Esophagus squamous epithelium (tissue), 5 donors: ENCODE results near the gene ZNF609. TPM values are rescaled to one million over a fixed set of nuclear protein-coding genes. Genes with fewer than 3 reads are reported as not detected.

ENCODE experiments used
- DNase-seq: peaks from one replicate; lab custom pipeline; 2025; lab: John Stamatoyannopoulos, UW
- H3K27ac ChIP-seq, 4 donors: fragments of 200-600 bp; sonication (generic); one replicate each; pipeline ENCODE4 v1.5.1; 2016 to 2019; ENCODE audit warnings: mild to moderate bottlenecking in 1 of 4
- H3K27me3 ChIP-seq, 4 donors: fragments of 200-600 bp; sonication (generic); 1 replicate in 3 of 4; 2 replicates in 1 of 4; pipeline versions ENCODE4 v1.5.1 to v1.6.0; 2017 to 2021; ENCODE audit warnings: antibody characterized with exemption in 1 of 4
- H3K36me3 ChIP-seq, 3 donors: fragments of 200-600 bp; sonication (generic); one replicate each; pipeline ENCODE4 v1.5.1; 2016 to 2019
- H3K4me1 ChIP-seq, 3 donors: fragments of 200-600 bp; sonication (generic); one replicate each; pipeline ENCODE4 v1.5.1; 2017 to 2019
- H3K4me3 ChIP-seq, 4 donors: fragments of 200-600 bp; sonication (generic); 1 replicate in 3 of 4; 2 replicates in 1 of 4; pipeline ENCODE4 v1.5.1; 2016 to 2019; ENCODE audit warnings: mild to moderate bottlenecking in 2 of 4, moderate library complexity in 1 of 4
- H3K9me3 ChIP-seq, 3 donors: fragments of 200-600 bp; sonication (generic); one replicate each; pipeline ENCODE4 v1.5.1; 2016 to 2019
- CTCF ChIP-seq, 6 experiments: fragments of 450-650 bp in 4 of 6; fragments of 200-600 bp in 2 of 6; sonication (generic) in 2 of 6; IDR thresholded peaks; one replicate each; pipeline ENCODE4 v1.5.1; 2016 to 2019; ENCODE audit warnings: antibody characterized with exemption in 6 of 6, mild to moderate bottlenecking in 4 of 6, moderate library complexity in 4 of 6
- POLR2A ChIP-seq, 4 donors: fragments of 450-650 bp; IDR thresholded peaks; one replicate each; pipeline ENCODE4 v1.6.1; 2017; ENCODE audit warnings: antibody characterized with exemption in 4 of 4, mild to moderate bottlenecking in 4 of 4, moderate library complexity in 3 of 4
- WGBS, 2 donors: methylation state at CpG; one replicate each; pipeline ENCODE4 v1.1.5; 2018; 5-methylcytosine and 5-hydroxymethylcytosine counted together
- intact Hi-C: fragments of 100-400 bp; cut with DNase I; formaldehyde crosslinking; loops from one replicate; pipeline ENCODE4 v1.15.0; 2022
- total RNA-seq, 4 donors: library from RNA; depleted of rRNA; stranded (reverse); fragments of >200 nt; gene quantifications; one replicate each; pipeline ENCODE4 v1.1.0, GENCODE V29; 2016
- donor health status: DM: yes; HTN: yes; CAD: no.

The ZNF609 gene
- total RNA-seq, 4 donors from 2014 or later, result 10.2 to 25.2 (median 13.8) TPM

GRCh38 chr15:64713592-64713991 lies 253.2 kb downstream of the ZNF609 start:
- Histone ChIP-seq H3K27ac (no peak overlapping the region), H3K36me3 (no peaks in the 10 kb centered on the region), H3K27me3 (no peaks in the 10 kb centered on the region), H3K9me3 (no peaks in the 10 kb centered on the region), H3K4me1 (peaks cover 0 to 13% (median 3%) of the 10 kb centered on the region in 3 donors), H3K4me3 (no peak overlapping the region)
- 75 to 80% methylated on average over 6 of the region's 6 CpGs for WGBS, 2 donors
- no peak for DNase-seq
- intact Hi-C loops, result no loop called here
- TF ChIP-seq POLR2A (IDR thresholded peaks at IDR 0.05) (no peak), CTCF (IDR thresholded peaks at IDR 0.05) (no peak)

- DNase-seq, result no peak
- Histone ChIP-seq H3K4me1 (peaks cover 0 to 16% (median 3%) of the 10 kb centered on the region in 3 donors), H3K36me3 (no peaks in the 10 kb centered on the region), H3K9me3 (no peaks in the 10 kb centered on the region), H3K4me3 (no peak overlapping the region), H3K27me3 (no peaks in the 10 kb centered on the region), H3K27ac (no peak overlapping the region)
- intact Hi-C loops, result no loop called here
- TF ChIP-seq POLR2A (IDR thresholded peaks at IDR 0.05) (no peak), CTCF (IDR thresholded peaks at IDR 0.05) (no peak)
- WGBS, 2 donors, result 79 to 91% methylated on average over 1 to 2 of the region's 2 CpGs
Measured at GRCh38 chr15:64716452-64716851, 256.1 kb downstream of the ZNF609 start.

GRCh38 chr15:64717130-64717529 lies 256.8 kb downstream of the ZNF609 start:
- WGBS, 2 donors, result 72 to 77% methylated on average over 6 of the region's 7 CpGs
- Histone ChIP-seq H3K4me3 (no peak overlapping the region), H3K36me3 (no peaks in the 10 kb centered on the region), H3K27me3 (no peaks in the 10 kb centered on the region), H3K27ac (peak overlapping the region in 3 of 4 donors; percentile 27 to 84 (median 81)), H3K9me3 (no peaks in the 10 kb centered on the region), H3K4me1 (peaks cover 0 to 16% (median 3%) of the 10 kb centered on the region in 3 donors)
- TF ChIP-seq POLR2A (IDR thresholded peaks at IDR 0.05) (no peak), CTCF (IDR thresholded peaks at IDR 0.05) (no peak)
- intact Hi-C loops, result no loop called here
- no peak for DNase-seq

- Histone ChIP-seq H3K9me3 (no peaks in the 10 kb centered on the region), H3K27me3 (no peaks in the 10 kb centered on the region), H3K4me1 (peaks cover 0 to 16% (median 3%) of the 10 kb centered on the region in 3 donors), H3K27ac (peak overlapping the region; percentile 27 to 84 (median 80)), H3K36me3 (no peaks in the 10 kb centered on the region), H3K4me3 (peak overlapping the region in 1 of 4 donors; percentile 32)
- intact Hi-C loops, result no loop called here
- no peak for DNase-seq
- 61 to 72% methylated on average over 13 to 14 of the region's 18 CpGs for WGBS, 2 donors
- no peak for TF ChIP-seq POLR2A (IDR thresholded peaks at IDR 0.05)
- no peak for TF ChIP-seq CTCF (IDR thresholded peaks at IDR 0.05)
Measured at GRCh38 chr15:64717735-64718495, 257.5 kb downstream of the ZNF609 start.

- DNase-seq, result no peak
- TF ChIP-seq CTCF (IDR thresholded peaks at IDR 0.05) (no peak), POLR2A (IDR thresholded peaks at IDR 0.05) (no peak)
- H3K4me1 ChIP-seq, result peaks cover 0 to 16% (median 3%) of the 10 kb centered on the region in 3 donors
- no peaks in the 10 kb centered on the region for H3K9me3 ChIP-seq
- H3K36me3 ChIP-seq, result no peaks in the 10 kb centered on the region
- intact Hi-C loops, result no loop called here
- H3K27ac ChIP-seq, result no peak overlapping the region
- no peak overlapping the region for H3K4me3 ChIP-seq
- no peaks in the 10 kb centered on the region for H3K27me3 ChIP-seq
- WGBS, 2 donors, result 83% methylated on average over 3 of the region's 3 CpGs
Measured at GRCh38 chr15:64720188-64720587, 259.8 kb downstream of the ZNF609 start.
